ENCODE measurements around the gene PAPOLA. TPM values are rescaled to one million over a fixed set of nuclear protein-coding genes. Genes with fewer than 3 reads are reported as not detected.
"Not testable (repeated sequence)": the region's sequence is repeated elsewhere in the genome, so short reads cannot be mapped to it uniquely, and the experiment has no call there.

Gene PAPOLA
- total RNA-seq = 100 to 1,000 TPM; 162 to 181 TPM

DNA sequence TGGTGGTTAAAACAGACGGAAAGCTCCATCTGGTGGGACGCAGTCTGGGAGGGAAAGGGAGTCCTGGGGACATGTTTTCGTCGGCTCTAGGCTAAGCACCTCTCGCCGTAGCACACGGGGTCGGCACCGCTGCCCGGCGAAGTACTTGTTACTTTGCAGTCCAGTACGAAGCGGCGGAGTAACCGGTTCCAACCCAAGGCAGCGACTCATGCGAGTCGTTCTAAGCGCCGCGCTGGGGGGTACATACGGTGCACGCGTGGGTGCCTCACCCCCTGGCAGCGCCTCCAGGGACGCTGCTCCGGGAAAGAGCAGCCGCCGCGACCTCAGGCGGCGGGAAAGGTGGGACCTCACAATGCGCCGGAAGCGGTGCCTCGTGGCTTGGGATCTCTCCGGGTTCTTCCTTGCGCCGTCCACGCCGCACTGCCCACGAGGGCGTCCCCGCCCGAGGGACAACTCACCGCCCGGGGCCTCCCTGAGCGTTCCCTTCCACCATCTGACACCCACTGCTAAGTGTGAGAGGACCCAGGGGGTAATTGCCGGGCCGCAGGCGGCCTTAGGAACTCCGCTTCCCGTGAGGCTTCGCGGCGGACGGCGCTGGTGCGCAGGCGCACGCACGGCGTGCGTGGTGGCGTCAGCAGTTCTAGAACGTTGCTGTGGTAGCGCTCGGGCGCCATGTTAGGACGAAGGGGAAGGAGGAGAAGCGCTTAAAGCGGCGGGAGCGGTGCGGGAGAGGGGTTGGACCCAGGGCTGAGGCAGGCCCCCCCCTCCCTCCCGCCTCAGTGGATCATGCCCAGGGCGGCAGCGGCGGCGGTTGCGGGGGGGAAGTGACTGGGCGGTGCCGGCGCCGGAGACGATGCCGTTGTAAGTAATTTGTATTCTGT, at the start of gene PAPOLA:
Gene PAPOLA, plus strand, starts transcription at position 643 of the 881 bp plus-strand sequence. Its CDS starts 211 bp downstream, at position 854.
- intact Hi-C loops (cut with micrococcal nuclease) = loop anchor here (1.0 to 5.0 kb wide), 5 partner anchors 35 to 465 kb away; partner anchors contain the start of genes ATG2B, C14orf132, GSKIP and VRK1
- CTCF ChIA-PET = no interaction called here
- peak; percentile 95 for DNase-seq
- no peaks in the 10 kb centered on the region for H3K9me3 Mint-ChIP-seq
- peaks cover 34% of the 10 kb centered on the region for H3K4me1 Mint-ChIP-seq (ENCODE audit: low read depth)
- H3K27ac Mint-ChIP-seq = peak within 1 kb of the TSS; percentile 93
- peak within 1 kb of the TSS; percentile 89 for H3K4me3 Mint-ChIP-seq
- H3K27me3 Mint-ChIP-seq (ENCODE audit: low read depth) = no peaks in the 10 kb centered on the region
- H3K36me3 Mint-ChIP-seq (ENCODE audit: low read depth) = peaks cover 27% of the 10 kb centered on the region

GRCh38 chr14:96452684-96453083, 49.5 kb upstream of the PAPOLA start:
- DNase-seq = no peak
- H3K27me3 Mint-ChIP-seq (ENCODE audit: low read depth) = no peaks in the 10 kb centered on the region
- H3K4me3 Mint-ChIP-seq = no peak overlapping the region
- no peaks in the 10 kb centered on the region for H3K4me1 Mint-ChIP-seq (ENCODE audit: low read depth)
- H3K9me3 Mint-ChIP-seq = no peaks in the 10 kb centered on the region
- CTCF ChIA-PET = no interaction called here
- intact Hi-C loops (cut with micrococcal nuclease) = no loop called here
- no peak overlapping the region for H3K27ac Mint-ChIP-seq
- H3K36me3 Mint-ChIP-seq (ENCODE audit: low read depth) = no peaks in the 10 kb centered on the region

- no peak overlapping the region for H3K4me3 Mint-ChIP-seq
- CTCF ChIA-PET = no interaction called here
- no peak for DNase-seq
- no peaks in the 10 kb centered on the region for H3K36me3 Mint-ChIP-seq (ENCODE audit: low read depth)
- no peaks in the 10 kb centered on the region for H3K4me1 Mint-ChIP-seq (ENCODE audit: low read depth)
- no peak overlapping the region for H3K27ac Mint-ChIP-seq
- no peaks in the 10 kb centered on the region for H3K27me3 Mint-ChIP-seq (ENCODE audit: low read depth)
- intact Hi-C loops (cut with micrococcal nuclease) = no loop called here
- no peaks in the 10 kb centered on the region for H3K9me3 Mint-ChIP-seq
These were observed 46.6 kb upstream of the PAPOLA start for GRCh38 chr14:96455588-96455987.

GRCh38 chr14:96459851-96460250, 42.3 kb upstream of the PAPOLA start:
- CTCF ChIA-PET = interaction anchor here (0.5 kb wide), 1 partner anchor 35 kb away, joined by 3 read pairs; no protein-coding TSS in a partner anchor
- intact Hi-C loops (cut with micrococcal nuclease) = no loop called here
- Mint-ChIP-seq H3K27ac (no peak overlapping the region), H3K9me3 (no peaks in the 10 kb centered on the region), H3K4me1 (ENCODE audit: low read depth) (peaks cover 7% of the 10 kb centered on the region), H3K36me3 (ENCODE audit: low read depth) (no peaks in the 10 kb centered on the region), H3K27me3 (ENCODE audit: low read depth) (no peaks in the 10 kb centered on the region), H3K4me3 (no peak overlapping the region)
- DNase-seq = no peak

- Mint-ChIP-seq H3K27ac (no peak overlapping the region), H3K4me3 (no peak overlapping the region), H3K4me1 (ENCODE audit: low read depth) (peaks cover 7% of the 10 kb centered on the region), H3K36me3 (ENCODE audit: low read depth) (no peaks in the 10 kb centered on the region), H3K27me3 (ENCODE audit: low read depth) (no peaks in the 10 kb centered on the region), H3K9me3 (no peaks in the 10 kb centered on the region)
- intact Hi-C loops (cut with micrococcal nuclease) = no loop called here
- CTCF ChIA-PET = interaction anchor here (1.0 kb wide), 1 partner anchor 494 kb away, joined by 3 read pairs; no protein-coding TSS in a partner anchor
- no peak for DNase-seq
These were observed 40.0 kb upstream of the PAPOLA start for GRCh38 chr14:96461950-96462798.

DNA sequence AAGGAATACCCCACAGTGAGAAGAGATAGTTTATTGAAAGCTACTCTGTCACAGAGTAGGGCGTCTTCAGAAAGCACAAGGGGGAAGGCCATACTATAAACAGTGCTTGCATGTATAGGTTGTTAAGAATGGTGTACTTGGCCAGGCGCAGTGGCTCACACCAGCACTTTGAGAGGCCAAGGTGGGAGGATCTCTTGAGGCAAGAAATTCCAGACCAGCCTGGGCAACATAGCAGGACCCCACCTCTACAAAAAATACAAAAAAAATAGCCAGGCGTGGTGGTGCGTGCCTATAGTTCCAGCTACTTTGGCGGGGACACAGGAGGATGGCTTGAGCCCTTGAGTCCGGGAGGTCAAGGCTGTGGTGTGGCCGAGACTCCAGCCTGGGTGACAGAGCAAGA, 38.0 kb upstream of the PAPOLA start:
- intact Hi-C loops (cut with micrococcal nuclease) = no loop called here
- H3K4me1 Mint-ChIP-seq (ENCODE audit: low read depth) = peaks cover 7% of the 10 kb centered on the region
- CTCF ChIA-PET = no interaction called here

DNA sequence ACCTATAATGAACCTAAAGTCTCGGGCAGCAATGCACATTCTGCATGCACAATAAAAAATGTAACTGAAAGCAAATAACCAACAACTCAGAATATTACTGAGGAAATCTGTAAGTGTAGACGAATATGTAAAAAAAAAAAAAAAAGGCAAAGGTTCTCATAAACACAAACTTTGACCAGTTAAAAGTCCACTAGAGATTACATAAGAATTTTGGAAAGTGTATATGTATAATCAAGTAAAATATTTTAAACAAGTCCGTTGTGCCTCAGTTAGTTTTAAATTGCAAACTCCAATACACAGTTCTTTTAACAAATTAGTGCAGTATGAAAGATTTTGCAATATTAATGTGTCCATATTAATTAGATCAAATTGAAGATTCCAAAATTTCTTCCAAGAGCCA, 35.3 kb upstream of the PAPOLA start:
- no peaks in the 10 kb centered on the region for H3K36me3 Mint-ChIP-seq (ENCODE audit: low read depth)
- CTCF ChIA-PET = no interaction called here
- intact Hi-C loops (cut with micrococcal nuclease) = no loop called here

More for the DNA sequence above, 38.0 kb upstream of the PAPOLA start:
- Mint-ChIP-seq H3K27ac (no peak overlapping the region), H3K27me3 (ENCODE audit: low read depth) (no peaks in the 10 kb centered on the region), H3K9me3 (no peaks in the 10 kb centered on the region), H3K4me3 (no peak overlapping the region), H3K36me3 (ENCODE audit: low read depth) (no peaks in the 10 kb centered on the region)
- no peak for DNase-seq

GRCh38 chr14:96470331-96470730, 31.9 kb upstream of the PAPOLA start:
- H3K36me3 Mint-ChIP-seq (ENCODE audit: low read depth) = no peaks in the 10 kb centered on the region
- no peak for DNase-seq
- intact Hi-C loops (cut with micrococcal nuclease) = no loop called here
- H3K9me3 Mint-ChIP-seq = no peaks in the 10 kb centered on the region
- H3K4me1 Mint-ChIP-seq (ENCODE audit: low read depth) = no peaks in the 10 kb centered on the region
- no peak overlapping the region for H3K27ac Mint-ChIP-seq
- CTCF ChIA-PET = no interaction called here
- no peak overlapping the region for H3K4me3 Mint-ChIP-seq
- H3K27me3 Mint-ChIP-seq (ENCODE audit: low read depth) = no peaks in the 10 kb centered on the region

More for the DNA sequence above, 35.3 kb upstream of the PAPOLA start:
- H3K27ac Mint-ChIP-seq = no peak overlapping the region
- DNase-seq = no peak
- H3K4me1 Mint-ChIP-seq (ENCODE audit: low read depth) = peaks cover 4% of the 10 kb centered on the region
- H3K9me3 Mint-ChIP-seq = no peaks in the 10 kb centered on the region
- no peak overlapping the region for H3K4me3 Mint-ChIP-seq
- no peaks in the 10 kb centered on the region for H3K27me3 Mint-ChIP-seq (ENCODE audit: low read depth)

GRCh38 chr14:96470967-96471366, 31.2 kb upstream of the PAPOLA start:
- intact Hi-C loops (cut with micrococcal nuclease); CTCF ChIA-PET; H3K36me3 Mint-ChIP-seq (ENCODE audit: low read depth); H3K9me3 Mint-ChIP-seq; DNase-seq; H3K4me1 Mint-ChIP-seq (ENCODE audit: low read depth); H3K27ac Mint-ChIP-seq; H3K27me3 Mint-ChIP-seq (ENCODE audit: low read depth); H3K4me3 Mint-ChIP-seq: not testable (repeated sequence)

GRCh38 chr14:96478119-96478518, 24.1 kb upstream of the PAPOLA start:
- peaks cover 2% of the 10 kb centered on the region for H3K27me3 Mint-ChIP-seq (ENCODE audit: low read depth)
- H3K4me3 Mint-ChIP-seq = no peak overlapping the region

DNA sequence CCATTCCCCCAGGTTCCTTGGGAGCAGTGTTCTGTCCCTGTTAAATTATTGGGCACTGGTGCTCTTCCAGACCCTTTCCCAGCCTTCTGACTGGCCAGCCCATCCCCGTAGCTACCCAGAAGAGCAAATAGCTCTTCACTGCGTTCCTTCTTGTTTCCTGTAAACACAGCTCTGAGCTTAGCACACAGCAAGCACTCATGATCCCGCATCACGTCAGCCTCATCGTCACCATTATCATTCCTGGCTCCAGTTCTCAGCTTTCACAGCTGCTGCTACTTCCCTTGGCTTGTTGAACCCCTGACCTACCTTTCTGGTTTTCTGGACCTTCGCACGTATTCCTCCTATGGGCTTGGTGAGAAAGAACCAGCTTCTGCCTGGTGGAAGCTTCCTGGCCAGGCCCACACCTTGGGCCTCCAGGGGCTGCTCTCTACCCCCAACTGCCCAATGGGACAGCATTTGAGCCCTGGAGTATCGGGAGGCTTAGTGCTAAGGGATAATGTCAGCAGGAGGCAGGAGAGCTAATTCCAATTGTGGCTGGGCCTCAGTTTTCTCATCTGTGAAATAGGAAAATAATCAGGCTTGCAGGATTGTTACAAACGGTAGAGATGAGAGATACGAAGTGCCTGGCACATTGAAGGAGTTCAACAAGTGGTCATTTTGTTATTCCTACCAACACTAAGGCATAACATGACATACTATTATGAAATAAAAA, 22.6 kb upstream of the PAPOLA start:
- no peak for DNase-seq
- H3K4me3 Mint-ChIP-seq = no peak overlapping the region
- no peaks in the 10 kb centered on the region for H3K4me1 Mint-ChIP-seq (ENCODE audit: low read depth)
- intact Hi-C loops (cut with micrococcal nuclease) = no loop called here
- H3K36me3 Mint-ChIP-seq (ENCODE audit: low read depth) = no peaks in the 10 kb centered on the region
- peaks cover 4% of the 10 kb centered on the region for H3K27me3 Mint-ChIP-seq (ENCODE audit: low read depth)
- H3K9me3 Mint-ChIP-seq = no peaks in the 10 kb centered on the region
- CTCF ChIA-PET = no interaction called here
- H3K27ac Mint-ChIP-seq = no peak overlapping the region

More at GRCh38 chr14:96478119-96478518, 24.1 kb upstream of the PAPOLA start:
- no peaks in the 10 kb centered on the region for H3K4me1 Mint-ChIP-seq (ENCODE audit: low read depth)
- H3K36me3 Mint-ChIP-seq (ENCODE audit: low read depth) = no peaks in the 10 kb centered on the region
- CTCF ChIA-PET = no interaction called here
- DNase-seq = no peak
- H3K9me3 Mint-ChIP-seq = no peaks in the 10 kb centered on the region
- intact Hi-C loops (cut with micrococcal nuclease) = no loop called here
- H3K27ac Mint-ChIP-seq = no peak overlapping the region

DNA sequence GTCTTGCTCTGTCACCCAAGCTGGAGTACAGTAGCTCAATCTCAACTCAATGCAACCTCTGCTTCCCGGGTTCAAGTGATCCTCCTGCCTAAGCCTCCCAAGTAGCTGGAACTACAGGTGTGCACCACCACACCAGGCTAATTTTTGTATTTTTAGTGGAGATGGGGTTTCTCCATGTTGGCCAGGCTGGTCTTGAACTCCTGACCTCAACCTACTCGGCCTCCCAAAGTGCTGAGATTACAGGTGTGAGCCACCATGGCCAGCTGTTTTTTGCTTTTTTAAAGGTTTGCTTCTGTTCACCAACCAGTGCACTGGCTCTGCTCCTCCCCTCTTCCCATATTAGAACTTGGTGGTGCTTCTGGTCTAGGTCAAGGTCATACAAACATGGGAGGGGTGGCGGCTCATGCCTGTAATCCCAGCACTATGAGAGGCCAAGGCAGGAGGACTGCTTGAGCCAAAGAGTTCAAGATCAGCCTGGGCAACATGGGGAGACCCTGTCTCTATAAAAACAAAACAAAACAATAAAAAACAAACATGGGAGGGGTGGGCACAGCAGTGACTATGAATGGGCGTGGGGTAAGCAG, 20.4 kb upstream of the PAPOLA start:
- H3K9me3 Mint-ChIP-seq = no peaks in the 10 kb centered on the region
- DNase-seq = no peak
- intact Hi-C loops (cut with micrococcal nuclease) = no loop called here
- no peaks in the 10 kb centered on the region for H3K36me3 Mint-ChIP-seq (ENCODE audit: low read depth)
- H3K27ac Mint-ChIP-seq = no peak overlapping the region
- CTCF ChIA-PET = no interaction called here
- H3K27me3 Mint-ChIP-seq (ENCODE audit: low read depth) = peaks cover 4% of the 10 kb centered on the region
- no peak overlapping the region for H3K4me3 Mint-ChIP-seq
- H3K4me1 Mint-ChIP-seq (ENCODE audit: low read depth) = no peaks in the 10 kb centered on the region
